GM12875 (cell line): Measurements from ENCODE around the gene PXK.
"Not testable (repeated sequence)": the region's sequence is repeated elsewhere in the genome, so short reads cannot be mapped to it uniquely, and the experiment has no call there.

ENCODE experiments used
- H3K4me3 ChIP-seq: one replicate; pipeline ENCODE4 v1.5.1; 2011; ENCODE audit warnings: low read depth, low read length, control low read depth
- TF ChIP-seq, protein P1 (sequence below): IDR thresholded peaks from 2 replicates; pipeline ENCODE4 v1.5.1; 2011; ENCODE audit warnings: low read depth, mild to moderate bottlenecking, control low read depth, inconsistent platforms, low read length, moderate library complexity, borderline replicate concordance; ENCODE audit not compliant: insufficient read depth

PXK gene

DNA sequence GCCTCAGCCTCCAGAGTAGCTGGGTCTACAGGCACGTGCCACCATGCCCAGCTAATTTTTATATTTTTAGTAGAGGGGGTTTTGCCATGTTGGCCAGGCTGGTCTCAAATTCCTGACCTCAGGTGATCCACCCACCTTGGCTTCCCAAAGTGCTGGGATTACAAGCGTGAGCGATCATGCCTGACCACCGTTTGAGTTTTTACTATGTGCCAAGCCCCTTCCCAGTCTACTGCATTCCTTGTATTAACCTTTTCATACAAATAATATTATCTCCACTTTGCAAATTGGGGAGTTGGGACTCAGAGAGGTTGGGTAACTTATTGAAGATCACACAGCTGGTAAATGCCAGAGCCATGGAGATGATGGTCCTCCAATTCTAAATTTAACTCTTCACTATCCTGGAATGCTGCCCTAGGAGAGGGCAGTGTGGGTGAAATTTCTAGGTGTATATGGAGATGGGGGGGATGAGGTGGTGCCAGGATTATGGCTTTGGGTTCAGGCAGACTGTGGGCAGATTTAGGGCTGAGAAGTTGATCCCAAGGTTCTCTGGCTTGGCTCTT is 1.0 kb upstream of the PXK start:
- TF ChIP-seq, protein P1, sequence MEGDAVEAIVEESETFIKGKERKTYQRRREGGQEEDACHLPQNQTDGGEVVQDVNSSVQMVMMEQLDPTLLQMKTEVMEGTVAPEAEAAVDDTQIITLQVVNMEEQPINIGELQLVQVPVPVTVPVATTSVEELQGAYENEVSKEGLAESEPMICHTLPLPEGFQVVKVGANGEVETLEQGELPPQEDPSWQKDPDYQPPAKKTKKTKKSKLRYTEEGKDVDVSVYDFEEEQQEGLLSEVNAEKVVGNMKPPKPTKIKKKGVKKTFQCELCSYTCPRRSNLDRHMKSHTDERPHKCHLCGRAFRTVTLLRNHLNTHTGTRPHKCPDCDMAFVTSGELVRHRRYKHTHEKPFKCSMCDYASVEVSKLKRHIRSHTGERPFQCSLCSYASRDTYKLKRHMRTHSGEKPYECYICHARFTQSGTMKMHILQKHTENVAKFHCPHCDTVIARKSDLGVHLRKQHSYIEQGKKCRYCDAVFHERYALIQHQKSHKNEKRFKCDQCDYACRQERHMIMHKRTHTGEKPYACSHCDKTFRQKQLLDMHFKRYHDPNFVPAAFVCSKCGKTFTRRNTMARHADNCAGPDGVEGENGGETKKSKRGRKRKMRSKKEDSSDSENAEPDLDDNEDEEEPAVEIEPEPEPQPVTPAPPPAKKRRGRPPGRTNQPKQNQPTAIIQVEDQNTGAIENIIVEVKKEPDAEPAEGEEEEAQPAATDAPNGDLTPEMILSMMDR: no peak
- H3K4me3 ChIP-seq: no peak overlapping the region

DNA sequence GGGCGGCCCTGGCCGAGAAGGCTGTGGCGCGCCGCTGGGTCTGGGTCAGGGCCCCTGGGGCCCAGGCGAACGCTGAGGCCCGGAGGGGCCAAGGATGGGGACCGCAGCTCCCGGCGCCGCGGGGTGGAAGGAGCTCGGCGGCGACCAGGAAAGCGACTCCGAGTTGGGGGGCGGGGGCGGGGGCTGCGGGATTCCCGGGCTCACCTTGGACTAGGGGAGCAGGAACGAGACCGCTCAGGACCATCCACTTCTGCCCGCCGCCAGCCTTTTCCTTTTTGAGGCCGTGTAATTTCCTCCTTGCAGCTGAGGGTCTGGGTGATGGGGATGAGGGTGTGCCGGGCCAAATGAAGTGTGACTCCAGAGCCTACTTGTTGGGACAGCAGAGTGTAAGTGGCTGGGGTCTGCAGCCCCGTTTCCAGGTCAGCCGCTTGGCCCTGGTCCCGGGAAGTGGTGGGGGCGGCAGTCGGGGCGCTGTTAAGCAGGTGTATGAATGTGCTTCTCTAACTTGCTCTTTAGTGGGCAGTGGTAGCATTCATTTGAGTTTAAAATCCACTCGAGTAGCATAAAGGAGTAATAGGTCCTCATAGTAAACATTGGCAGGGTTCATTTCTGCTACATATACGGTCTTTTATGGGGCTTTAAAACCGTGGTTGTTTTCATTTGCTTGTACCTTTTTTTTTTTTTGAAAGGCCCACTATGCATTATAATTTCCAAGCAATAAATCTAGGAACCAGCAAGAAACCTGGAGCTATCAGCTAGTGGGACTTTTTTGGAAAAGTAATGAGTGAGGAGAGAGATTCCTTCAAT is 717 bp downstream of the PXK start:
- peak overlapping the region; percentile 74 for H3K4me3 ChIP-seq
- TF ChIP-seq, protein P1: peak; percentile 20; the same call in 1 of the 2 replicates

DNA sequence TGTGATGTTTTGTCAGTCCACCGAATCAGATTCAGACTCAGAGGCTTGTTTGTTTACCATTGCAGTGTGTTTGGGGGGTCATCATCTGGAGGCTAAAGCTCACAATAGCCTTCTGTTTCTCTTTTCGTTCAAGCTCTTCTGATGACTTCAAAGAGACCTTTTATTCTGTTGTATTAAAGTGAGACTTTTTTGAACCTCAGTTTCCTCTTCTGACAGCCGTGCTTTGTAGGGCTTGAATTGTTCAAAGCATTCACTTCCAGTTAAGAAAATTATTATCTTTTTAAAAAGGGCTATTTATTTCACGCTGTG is 1.3 kb downstream of the PXK start:
- H3K4me3 ChIP-seq: peak overlapping the region; percentile 74
- TF ChIP-seq, protein P1: no peak

DNA sequence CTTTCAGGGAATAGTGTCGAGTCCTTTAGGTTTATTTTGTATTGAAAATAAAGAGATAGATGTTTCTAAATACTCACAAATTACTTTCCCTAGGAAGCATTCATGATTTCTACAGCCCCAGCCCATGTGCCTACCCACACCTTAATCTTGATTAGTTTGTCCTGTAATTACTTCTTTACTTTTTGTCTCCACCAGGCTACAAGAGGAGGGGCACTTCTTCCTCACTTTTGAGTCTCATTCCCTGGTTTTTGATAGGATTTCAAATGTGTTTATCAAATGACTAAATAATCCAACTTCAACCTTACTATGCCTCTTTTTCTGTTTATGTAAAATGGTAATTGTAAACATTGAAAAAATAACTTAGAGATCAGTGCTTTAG is 1.8 kb downstream of the PXK start:
- no peak overlapping the region for H3K4me3 ChIP-seq
- TF ChIP-seq, protein P1: no peak

DNA sequence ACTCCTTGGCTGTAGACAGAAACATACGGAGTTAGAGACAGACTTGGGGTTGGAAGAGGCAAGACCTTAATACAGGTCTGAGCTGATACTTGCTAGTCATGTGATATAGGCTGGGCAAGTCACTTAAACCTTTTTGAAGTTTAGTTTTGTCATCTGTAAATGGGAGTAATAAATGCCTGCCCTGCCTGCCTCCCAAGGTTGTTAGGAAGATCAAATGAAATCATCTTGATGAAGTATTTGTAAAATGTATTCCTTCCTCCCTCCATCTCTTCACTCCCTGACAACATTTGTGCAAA is 2.9 kb downstream of the PXK start:
- no peak overlapping the region for H3K4me3 ChIP-seq
- TF ChIP-seq, protein P1: no peak

- H3K4me3 ChIP-seq: no peak overlapping the region
- TF ChIP-seq, protein P1: no peak
Observed at GRCh38 chr3:58336135-58336882, 3.6 kb downstream of the PXK start.

DNA sequence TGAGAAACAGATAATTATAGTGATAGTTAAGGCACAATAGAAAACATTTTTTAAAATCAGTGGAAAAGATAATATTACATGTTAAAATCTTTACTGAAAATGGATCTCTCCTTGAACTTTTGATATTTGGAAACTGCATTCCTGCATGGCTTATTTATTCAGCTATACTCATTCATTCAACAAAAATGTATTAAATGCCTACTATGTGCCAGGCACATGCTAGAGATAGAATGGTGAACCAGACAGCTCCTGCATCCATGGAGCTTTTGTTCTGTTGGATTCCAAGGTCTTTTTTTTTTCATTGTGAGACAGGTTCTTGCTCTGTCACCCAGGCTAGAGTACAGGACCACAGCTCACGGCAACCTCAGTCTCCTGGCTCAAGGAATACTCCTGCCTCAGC is 4.5 kb downstream of the PXK start:
- no peak overlapping the region for H3K4me3 ChIP-seq
- TF ChIP-seq, protein P1: no peak

DNA sequence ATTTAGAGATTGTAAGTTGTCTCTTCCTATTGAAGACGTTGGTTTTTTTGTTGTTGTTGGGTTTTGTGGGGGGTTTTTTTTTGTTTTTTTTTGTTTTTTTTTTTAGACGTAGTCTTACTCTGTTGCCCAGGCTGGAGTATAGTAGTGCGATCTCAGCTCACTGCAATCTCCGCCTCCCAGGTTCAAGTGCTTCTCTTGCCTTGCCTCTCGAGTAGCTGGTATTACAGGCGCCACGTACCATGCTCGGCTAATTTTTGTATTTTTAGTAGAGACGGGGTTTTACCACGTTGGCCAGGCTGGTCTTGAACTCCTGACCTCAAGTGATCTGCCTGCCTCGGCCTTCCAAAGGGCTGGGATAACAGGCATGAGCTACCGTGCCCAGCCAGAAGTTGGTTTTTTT is 6.5 kb downstream of the PXK start:
- not testable (repeated sequence) for H3K4me3 ChIP-seq
